GM12878 (cell line): ENCODE measurements around the gene ZNF79. TPM values are rescaled to one million over a fixed set of nuclear protein-coding genes. Genes with fewer than 3 reads are reported as not detected.

Source experiments
- ATAC-seq: fragments of 200-7000 bp; cut with Tn5 transposase; 3 replicates; pipeline ENCODE4 v1.9.1; 2020; ENCODE audit warnings: mild to moderate bottlenecking, moderate library complexity
- BruUV-seq: library from RNA; stranded (reverse); fragments of 400-500 nt; replicated peaks from 2 replicates; lab custom pipeline; 2021; lab: Mats Ljungman, UMichigan
- CTCF ChIA-PET: fragments of 300-600 bp; sonication (Branson Sonifier 250); formaldehyde crosslinking; extraction: SDS; loops from one replicate; lab custom pipeline; 2021; ENCODE audit warnings: inconsistent platforms; lab: Yijun Ruan, JAX
- POLR2A ChIA-PET: fragments of 350-600 bp; formaldehyde crosslinking; extraction: SDS; loops from one replicate; lab custom pipeline; 2021; ENCODE audit warnings: inconsistent platforms; lab: Charles Lee
- RAD21 ChIA-PET: fragments of 300-600 bp; sonication (Branson Sonifier 250); formaldehyde crosslinking; loops from one replicate; lab custom pipeline; 2023; ENCODE audit warnings: antibody characterized with exemption; ENCODE audit not compliant: unreplicated experiment; lab: Charles Lee
- SMC1A ChIA-PET: fragments of 300-600 bp; sonication (Branson Sonifier 250); formaldehyde crosslinking; loops from one replicate; lab custom pipeline; 2023; ENCODE audit not compliant: unreplicated experiment, uncharacterized antibody; lab: Charles Lee
- DNase-seq: peaks from one replicate; pipeline ENCODE4 v3.0.0-alpha.2; 2011; ENCODE audit warnings: low read depth, low spot score
- FAIRE-seq: peaks from 3 replicates; lab custom pipeline; 2011; peaks lifted over from hg19 to GRCh38; lab: Jason Lieb, UNC
- H2AFZ ChIP-seq: 2 replicates; pipeline ENCODE4 v1.6.0; 2011; ENCODE audit warnings: low read depth, low read length, control low read depth; ENCODE audit not compliant: control insufficient read depth
- H3K27ac ChIP-seq: 2 replicates; pipeline ENCODE4 v1.5.1; 2011; ENCODE audit warnings: control low read depth; ENCODE audit not compliant: control insufficient read depth, insufficient read depth
- H3K27me3 ChIP-seq, 2 experiments: replicated peaks in 1 of 2; 2 replicates each; pipeline versions ENCODE4 v1.6.0 to v1.6.1; 2011; ENCODE audit warnings: low read length in 1 of 2; ENCODE audit not compliant: control insufficient read depth in 2 of 2, insufficient read depth in 2 of 2
- H3K36me3 ChIP-seq, 2 experiments: 2 replicates each; pipeline ENCODE4 v1.5.1; 2011; ENCODE audit warnings: low read length in 1 of 2; ENCODE audit not compliant: control insufficient read depth in 2 of 2, insufficient read depth in 2 of 2
- H3K4me1 ChIP-seq: 2 replicates; pipeline ENCODE4 v1.6.1; 2011; ENCODE audit warnings: mild to moderate bottlenecking, low read length, moderate library complexity, mixed read lengths; ENCODE audit not compliant: control insufficient read depth, insufficient read depth
- H3K4me2 ChIP-seq: 2 replicates; pipeline ENCODE4 v1.6.0; 2011; ENCODE audit warnings: control low read depth; ENCODE audit not compliant: control insufficient read depth, insufficient read depth
- H3K4me3 ChIP-seq: fragments of 200-600 bp; sonication (generic); 2 replicates; pipeline ENCODE4 v1.5.1; 2016
- H3K79me2 ChIP-seq: 2 replicates; pipeline ENCODE4 v1.6.0; 2011; ENCODE audit warnings: low read length; ENCODE audit not compliant: control insufficient read depth, insufficient read depth
- H3K9ac ChIP-seq: 2 replicates; pipeline ENCODE4 v1.8.0; 2011; ENCODE audit warnings: low read length, control low read depth, mixed read lengths; ENCODE audit not compliant: control insufficient read depth, insufficient read depth
- H3K9me3 ChIP-seq: replicated peaks from 3 replicates; pipeline ENCODE4 v1.5.1; 2011; ENCODE audit warnings: mild to moderate bottlenecking, low read length; ENCODE audit not compliant: control insufficient read depth, insufficient read depth
- H4K20me1 ChIP-seq: 2 replicates; pipeline ENCODE4 v1.6.0; 2011; ENCODE audit not compliant: control insufficient read depth, insufficient read depth
- EZH2 ChIP-seq: IDR thresholded peaks from 2 replicates; pipeline ENCODE4 v1.6.1; 2012; ENCODE audit warnings: low read depth, mild to moderate bottlenecking, control low read depth, inconsistent platforms, low read length, borderline replicate concordance; ENCODE audit not compliant: control insufficient read depth
- FOS ChIP-seq: IDR thresholded peaks from 3 replicates; pipeline ENCODE4 v1.6.1; 2011; ENCODE audit warnings: borderline replicate concordance; ENCODE audit not compliant: insufficient read length; ENCODE audit errors: extremely low read depth
- HDGF ChIP-seq: fragments of 450-650 bp; IDR thresholded peaks from 2 replicates; pipeline ENCODE4 v1.6.1; 2016; ENCODE audit warnings: antibody characterized with exemption
- KAT2A ChIP-seq: conservative IDR thresholded peaks from 2 replicates; pipeline ENCODE4 v1.6.1; 2011; ENCODE audit warnings: low read depth, low read length; ENCODE audit not compliant: control insufficient read depth
- LARP7 ChIP-seq: fragments of 450-650 bp; IDR thresholded peaks from 2 replicates; pipeline ENCODE4 v1.6.1; 2017; ENCODE audit warnings: mild to moderate bottlenecking
- MEF2A ChIP-seq: IDR thresholded peaks from 2 replicates; pipeline ENCODE4 v1.6.1; 2011; ENCODE audit warnings: low read depth, mild to moderate bottlenecking, low read length, moderate library complexity; ENCODE audit not compliant: insufficient read depth
- MTA3 ChIP-seq: IDR thresholded peaks from 2 replicates; pipeline ENCODE4 v1.6.1; 2012; ENCODE audit warnings: low read length, inconsistent platforms, borderline replicate concordance
- MYB ChIP-seq: fragments of 150-350 bp; IDR thresholded peaks from 2 replicates; pipeline ENCODE4 v1.6.1; 2014; ENCODE audit warnings: mild to moderate bottlenecking, low read depth, low read length, borderline replicate concordance
- PAX5 ChIP-seq: IDR thresholded peaks from 2 replicates; pipeline ENCODE4 v1.6.1; 2011; ENCODE audit warnings: low read depth, low read length, borderline replicate concordance
- RAD51 ChIP-seq: fragments of 450-650 bp; IDR thresholded peaks from 2 replicates; pipeline ENCODE4 v1.6.1; 2016; ENCODE audit warnings: moderate library complexity, mild to moderate bottlenecking, inconsistent platforms
- RELA ChIP-seq: fragments of 450-650 bp; IDR thresholded peaks from 2 replicates; pipeline ENCODE4 v1.8.0; 2014; ENCODE audit warnings: borderline replicate concordance; ENCODE audit not compliant: partially characterized antibody
- RFX5 ChIP-seq: IDR thresholded peaks from 2 replicates; pipeline ENCODE4 v1.6.1; 2011; ENCODE audit warnings: low read depth, low read length, improper control_type of control experiment
- SKIL ChIP-seq: fragments of 450-650 bp; IDR thresholded peaks from 2 replicates; pipeline ENCODE4 v1.6.1; 2017; ENCODE audit warnings: mild to moderate bottlenecking, low read depth, inconsistent platforms; ENCODE audit not compliant: poor library complexity, severe bottlenecking
- SMAD1 ChIP-seq: fragments of 450-650 bp; IDR thresholded peaks from 2 replicates; pipeline ENCODE4 v1.6.1; 2018; ENCODE audit warnings: mild to moderate bottlenecking, low read depth; ENCODE audit not compliant: partially characterized antibody
- SP1 ChIP-seq: IDR thresholded peaks from one replicate; pipeline ENCODE4 v1.6.1; 2011; ENCODE audit warnings: low read depth, low read length
- TCF3 ChIP-seq: IDR thresholded peaks from 2 replicates; pipeline ENCODE4 v1.6.1; 2012; ENCODE audit warnings: low read depth, mild to moderate bottlenecking, low read length, borderline replicate concordance; ENCODE audit not compliant: insufficient read depth
- WRNIP1 ChIP-seq: IDR thresholded peaks from 2 replicates; pipeline ENCODE4 v1.6.1; 2011; ENCODE audit warnings: low read depth, low read length, improper control_type of control experiment, borderline replicate concordance
- YBX1 ChIP-seq: fragments of 450-650 bp; IDR thresholded peaks from 2 replicates; pipeline ENCODE4 v1.6.1; 2016; ENCODE audit warnings: antibody characterized with exemption
- WGBS: methylation state at CpG from one replicate; pipeline ENCODE4 v1.1.6; 2016; ENCODE audit warnings: low lambda C conversion rate; ENCODE audit not compliant: insufficient replicate concordance, insufficient coverage; ENCODE audit errors: missing lambda C conversion rate; 5-methylcytosine and 5-hydroxymethylcytosine counted together
- in situ Hi-C: fragments of 300-500 bp; cut with MboI; formaldehyde crosslinking; loops from 9 replicates; pipeline ENCODE4 v1.14.3; 2018; ENCODE audit warnings: mixed read lengths
- intact Hi-C: fragments of 100-400 bp; cut with micrococcal nuclease; formaldehyde crosslinking; loops from one replicate; pipeline ENCODE4 v1.14.2; 2022; ENCODE audit not compliant: unreplicated experiment
- polyA plus RNA-seq, 11 experiments: library from polyadenylated mRNA; depleted of rRNA in 4 of 11; unstranded in 6 of 11; stranded (reverse) in 5 of 11; fragments of >200 nt; fragmentation: Nextera tagmentation in 4 of 11; fragmentation: Illumina TruSeq in 1 of 11; extraction: Ambion mirVana in 4 of 11; extraction: Trizol in 1 of 11; gene quantifications; 1 replicate in 1 of 11; 2 replicates in 10 of 11; pipeline versions ENCODE4 v1.2.1 to v1.2.3, GENCODE V29; 2011 to 2016; ENCODE audit warnings: inconsistent platforms in 2 of 11, missing spikeins in 2 of 11, low read depth in 1 of 11
- total RNA-seq, 4 experiments: library from RNA; depleted of rRNA in 3 of 4; stranded (reverse); fragments of >200 nt in 3 of 4; fragmentation: Illumina TruSeq in 1 of 4; extraction: Trizol in 1 of 4; gene quantifications; 2 replicates each; pipeline versions ENCODE4 v1.2.1 to v1.2.3, GENCODE V29; 2013 to 2021
- TF ChIP-seq, protein P1 (sequence below): IDR thresholded peaks from 2 replicates; pipeline ENCODE4 v1.6.1; 2012; ENCODE audit warnings: low read depth, low read length, improper control_type of control experiment

Gene ZNF79
- total and polyA plus RNA-seq, 10 of the 15 experiments (the other 5 are each of a cell fraction or from before 2014, with no cell fraction given): 1.8 to 14.1 (median 11.7) TPM

DNA sequence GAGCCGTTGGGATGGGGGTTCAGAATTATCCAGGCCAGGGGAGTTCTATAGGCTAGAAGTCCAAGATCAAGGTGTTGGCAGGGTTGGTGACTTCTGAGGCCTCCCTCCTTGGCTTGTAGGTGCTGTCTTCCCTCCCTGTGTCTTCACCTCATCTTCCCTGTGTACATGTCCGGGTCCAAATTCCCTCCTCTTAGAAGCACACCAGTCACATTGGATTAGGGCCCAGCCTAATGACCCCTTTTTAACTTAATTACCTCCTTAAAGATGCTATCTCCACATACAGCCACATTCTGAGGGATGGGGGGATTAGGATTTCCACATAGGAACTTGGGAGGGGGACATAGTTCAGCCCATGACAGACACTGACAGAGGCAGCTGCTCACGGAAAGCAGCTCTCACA, 39.2 kb downstream of the ZNF79 start (continued):
- no peak for TF ChIP-seq RELA

- DNase-seq (no peak), FAIRE-seq (no peak), ATAC-seq (no peak)
- H3K4me1 ChIP-seq: no peaks in the 10 kb centered on the region
- H2AFZ ChIP-seq: no peak overlapping the region
- no peak overlapping the region for H3K4me3 ChIP-seq
- CTCF ChIA-PET: interaction anchor here (1.1 kb wide), 1 partner anchor 8 kb away, joined by 4 read pairs; no protein-coding TSS in a partner anchor
- no peaks in the 10 kb centered on the region for H3K27me3 ChIP-seq
- no TSS peak for BruUV-seq
- H3K36me3 ChIP-seq: peaks cover 3 to 17% of the 10 kb centered on the region in 2 experiments
- RAD21 ChIA-PET: no interaction called here
- H3K9me3 ChIP-seq: no peaks in the 10 kb centered on the region
- no peak overlapping the region for H3K4me2 ChIP-seq
- SMC1A ChIA-PET: no interaction called here
- in situ Hi-C loops (no loop called here), intact Hi-C loops (no loop called here)
- no peak for TF ChIP-seq SP1
- no peak for TF ChIP-seq MTA3
- TF ChIP-seq KAT2A: no peak
- no peak for TF ChIP-seq TCF3
- TF ChIP-seq SKIL: no peak
- TF ChIP-seq EZH2: no peak
- no peak for TF ChIP-seq WRNIP1
- no peak for TF ChIP-seq MEF2A
- TF ChIP-seq YBX1: no peak
- TF ChIP-seq LARP7: no peak
- no peak for TF ChIP-seq SMAD1
- TF ChIP-seq RAD51: no peak
- TF ChIP-seq, protein P1, sequence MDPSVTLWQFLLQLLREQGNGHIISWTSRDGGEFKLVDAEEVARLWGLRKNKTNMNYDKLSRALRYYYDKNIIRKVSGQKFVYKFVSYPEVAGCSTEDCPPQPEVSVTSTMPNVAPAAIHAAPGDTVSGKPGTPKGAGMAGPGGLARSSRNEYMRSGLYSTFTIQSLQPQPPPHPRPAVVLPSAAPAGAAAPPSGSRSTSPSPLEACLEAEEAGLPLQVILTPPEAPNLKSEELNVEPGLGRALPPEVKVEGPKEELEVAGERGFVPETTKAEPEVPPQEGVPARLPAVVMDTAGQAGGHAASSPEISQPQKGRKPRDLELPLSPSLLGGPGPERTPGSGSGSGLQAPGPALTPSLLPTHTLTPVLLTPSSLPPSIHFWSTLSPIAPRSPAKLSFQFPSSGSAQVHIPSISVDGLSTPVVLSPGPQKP: no peak
- no peak for TF ChIP-seq PAX5
- TF ChIP-seq FOS: no peak
- no peak for TF ChIP-seq HDGF
- TF ChIP-seq RFX5: no peak
- TF ChIP-seq MYB: no peak
- no peaks in the 10 kb centered on the region for H4K20me1 ChIP-seq
- H3K79me2 ChIP-seq: no peaks in the 10 kb centered on the region
- no peak overlapping the region for H3K9ac ChIP-seq
- WGBS: 98% methylated on average over 7 of the region's 7 CpGs
- no peak overlapping the region for H3K27ac ChIP-seq
- POLR2A ChIA-PET: interaction anchor here (0.6 kb wide), 1 partner anchor 615 kb away, joined by 4 read pairs; no protein-coding TSS in a partner anchor
Observed at GRCh38 chr9:127463911-127464310, 39.7 kb downstream of the ZNF79 start.
